NCI-H82 treated with DMSO at 0.1 percent for 48 hours (cell line): ENCODE measurements around the gene FCN2.

Source experiments
- DNase-seq: peaks from one replicate; lab custom pipeline; 2025; ENCODE audit not compliant: unreplicated experiment; lab: John Stamatoyannopoulos, UW

Gene FCN2

GRCh38 chr9:134908524-134909309 lies 28.1 kb downstream of the FCN2 start:
- no peak for DNase-seq

- DNase-seq = no peak
Observed at GRCh38 chr9:134909511-134910481, 29.2 kb downstream of the FCN2 start.

GRCh38 chr9:134912126-134912840 lies 31.7 kb downstream of the FCN2 start:
- DNase-seq = no peak

GRCh38 chr9:134913041-134913712 lies 32.6 kb downstream of the FCN2 start:
- no peak for DNase-seq

GRCh38 chr9:134913713-134914500 lies 33.3 kb downstream of the FCN2 start:
- no peak for DNase-seq

- DNase-seq = no peak
Observed at GRCh38 chr9:134914501-134914834, 33.9 kb downstream of the FCN2 start.

GRCh38 chr9:134915046-134915985 lies 34.7 kb downstream of the FCN2 start:
- DNase-seq = no peak

- DNase-seq = no peak
Observed at GRCh38 chr9:134916161-134916665, 35.6 kb downstream of the FCN2 start.

- peak; percentile 47 for DNase-seq
Observed at GRCh38 chr9:134917431-134918373, 37.1 kb downstream of the FCN2 start, which contains the start of gene FCN1. Gene FCN1, minus strand, starts transcription at chr9:134917912. Its CDS starts 41 bp downstream, at chr9:134917871.

GRCh38 chr9:134918646-134919045 lies 38.0 kb downstream of the FCN2 start:
- DNase-seq = no peak

- no peak for DNase-seq
Observed at GRCh38 chr9:134919303-134919702, 38.7 kb downstream of the FCN2 start.

- DNase-seq = no peak
Observed at GRCh38 chr9:134922066-134922931, 41.7 kb downstream of the FCN2 start.

- DNase-seq = no peak
Observed at GRCh38 chr9:134922932-134923240, 42.3 kb downstream of the FCN2 start.

- no peak for DNase-seq
Observed at GRCh38 chr9:134923466-134923865, 42.9 kb downstream of the FCN2 start.

- DNase-seq = no peak
Observed at GRCh38 chr9:134925011-134925511, 44.5 kb downstream of the FCN2 start.

- DNase-seq = no peak
Observed at GRCh38 chr9:134928436-134929192, 48.0 kb downstream of the FCN2 start.
